ENCODE measurements around the gene TIMELESS. TPM values are rescaled to one million over a fixed set of nuclear protein-coding genes. Genes with fewer than 3 reads are reported as not detected.

TIMELESS gene
- total RNA-seq, 1 experiment from 2014 or later = 43.2 TPM

- no peak overlapping the region for H3K27ac Mint-ChIP-seq (ENCODE audit: unreplicated experiment)
- TF ChIP-seq CTCF (IDR thresholded peaks at IDR 0.05; ENCODE audit: insufficient read depth in 1 of 2, low read depth in 1 of 2, low read length in 1 of 2, severe bottlenecking in 1 of 2, unreplicated experiment in 1 of 2) = no peak
- H3K9me3 Mint-ChIP-seq (ENCODE audit: unreplicated experiment) = peaks cover 11% of the 10 kb centered on the region
- H3K36me3 Mint-ChIP-seq (ENCODE audit: insufficient read depth, unreplicated experiment) = no peaks in the 10 kb centered on the region
- intact Hi-C loops (cut with micrococcal nuclease; ENCODE audit: unreplicated experiment) = no loop called here
- POLR2A ChIA-PET = interaction anchor here (0.6 to 0.8 kb wide), 2 partner anchors 29 to 33 kb away, joined by 3 read pairs; partner anchors contain the start of gene STAT2
- H3K36me3 ChIP-seq (ENCODE audit: control insufficient read depth, insufficient read depth, low read length) = no peaks in the 10 kb centered on the region
- CTCF ChIA-PET = interaction anchor here (0.9 kb wide), 1 partner anchor 75 kb away, joined by 3 read pairs; no protein-coding TSS in a partner anchor
- H3K27me3 ChIP-seq (replicated peaks; ENCODE audit: control insufficient read depth, insufficient read depth, low read length) = no peaks in the 10 kb centered on the region
- H3K4me3 Mint-ChIP-seq (ENCODE audit: unreplicated experiment) = no peak overlapping the region
- peaks cover 12% of the 10 kb centered on the region for H3K4me1 Mint-ChIP-seq (ENCODE audit: low read depth, unreplicated experiment)
- BruUV-seq (replicated peaks) = no TSS peak
- H3K9me3 ChIP-seq = 0 out of 2 replicates have a peak, but pooled peaks cover 5% of the 10 kb centered on the region
- DNase-seq = no peak
- no peaks in the 10 kb centered on the region for H3K27me3 Mint-ChIP-seq (ENCODE audit: insufficient read depth, unreplicated experiment)
- H3K4me3 ChIP-seq (ENCODE audit: low read depth, low read length) = no peak overlapping the region
- H3K4me1 ChIP-seq = no peaks in the 10 kb centered on the region
Measured at GRCh38 chr12:56389412-56389811, 59.8 kb downstream of the TIMELESS start.

- Mint-ChIP-seq H3K4me1 (ENCODE audit: low read depth, unreplicated experiment) (peaks cover 12% of the 10 kb centered on the region), H3K9me3 (ENCODE audit: unreplicated experiment) (peaks cover 7% of the 10 kb centered on the region), H3K36me3 (ENCODE audit: insufficient read depth, unreplicated experiment) (no peaks in the 10 kb centered on the region), H3K27me3 (ENCODE audit: insufficient read depth, unreplicated experiment) (no peaks in the 10 kb centered on the region), H3K27ac (ENCODE audit: unreplicated experiment) (no peak overlapping the region), H3K4me3 (ENCODE audit: unreplicated experiment) (no peak overlapping the region)
- H3K4me1 ChIP-seq = no peaks in the 10 kb centered on the region
- no peaks in the 10 kb centered on the region for H3K36me3 ChIP-seq (ENCODE audit: control insufficient read depth, insufficient read depth, low read length)
- H3K4me3 ChIP-seq (ENCODE audit: low read depth, low read length) = no peak overlapping the region
- DNase-seq = no peak
- no peaks in the 10 kb centered on the region for H3K9me3 ChIP-seq
- intact Hi-C loops (cut with micrococcal nuclease; ENCODE audit: unreplicated experiment) = no loop called here
- no TSS peak for BruUV-seq (replicated peaks)
- TF ChIP-seq CTCF (IDR thresholded peaks at IDR 0.05; ENCODE audit: insufficient read depth in 1 of 2, low read depth in 1 of 2, low read length in 1 of 2, severe bottlenecking in 1 of 2, unreplicated experiment in 1 of 2) = no peak
- ChIA-PET CTCF (no interaction called here), POLR2A (no interaction called here)
- no peaks in the 10 kb centered on the region for H3K27me3 ChIP-seq (replicated peaks; ENCODE audit: control insufficient read depth, insufficient read depth, low read length)
Measured at GRCh38 chr12:56387152-56387736, 62.0 kb downstream of the TIMELESS start.

- H3K27me3 ChIP-seq (replicated peaks; ENCODE audit: control insufficient read depth, insufficient read depth, low read length) = no peaks in the 10 kb centered on the region
- intact Hi-C loops (cut with micrococcal nuclease; ENCODE audit: unreplicated experiment) = no loop called here
- no peak overlapping the region for H3K27ac Mint-ChIP-seq (ENCODE audit: unreplicated experiment)
- ChIA-PET POLR2A (no interaction called here), CTCF (no interaction called here)
- DNase-seq = no peak
- BruUV-seq (replicated peaks) = no TSS peak
- H3K27me3 Mint-ChIP-seq (ENCODE audit: insufficient read depth, unreplicated experiment) = no peaks in the 10 kb centered on the region
- H3K4me3 ChIP-seq (ENCODE audit: low read depth, low read length) = no peak overlapping the region
- peaks cover 12% of the 10 kb centered on the region for H3K4me1 Mint-ChIP-seq (ENCODE audit: low read depth, unreplicated experiment)
- TF ChIP-seq CTCF (IDR thresholded peaks at IDR 0.05; ENCODE audit: insufficient read depth in 1 of 2, low read depth in 1 of 2, low read length in 1 of 2, severe bottlenecking in 1 of 2, unreplicated experiment in 1 of 2) = no peak
- H3K9me3 Mint-ChIP-seq (ENCODE audit: unreplicated experiment) = no peaks in the 10 kb centered on the region
- H3K36me3 Mint-ChIP-seq (ENCODE audit: insufficient read depth, unreplicated experiment) = no peaks in the 10 kb centered on the region
- no peaks in the 10 kb centered on the region for H3K4me1 ChIP-seq
- no peaks in the 10 kb centered on the region for H3K36me3 ChIP-seq (ENCODE audit: control insufficient read depth, insufficient read depth, low read length)
- no peak overlapping the region for H3K4me3 Mint-ChIP-seq (ENCODE audit: unreplicated experiment)
- H3K9me3 ChIP-seq = no peaks in the 10 kb centered on the region
Measured at GRCh38 chr12:56385873-56386272, 63.4 kb downstream of the TIMELESS start.

Measured in Caco-2 (cell line).